ENCODE measurements around the gene GPC3.
A peak's percentile ranks its signal among the peaks of the same experiment; 100 is the strongest.
"Not testable (repeated sequence)": the region's sequence is repeated elsewhere in the genome, so short reads cannot be mapped to it uniquely, and the experiment has no call there.

Gene GPC3

GRCh38 chrX:133542476-133542875 lies 442.9 kb downstream of the GPC3 start:
- no peak for FAIRE-seq

GRCh38 chrX:133541021-133541420 lies 444.4 kb downstream of the GPC3 start:
- no peak for FAIRE-seq

GRCh38 chrX:133538148-133538547 lies 447.2 kb downstream of the GPC3 start:
- no peak for FAIRE-seq

- FAIRE-seq: no peak
Observed at GRCh38 chrX:133537142-133537541, 448.3 kb downstream of the GPC3 start.

GRCh38 chrX:133535066-133535465 lies 450.3 kb downstream of the GPC3 start:
- no peak for FAIRE-seq

GRCh38 chrX:133534172-133534571 lies 451.2 kb downstream of the GPC3 start:
- no peak for FAIRE-seq

GRCh38 chrX:133533249-133533648 lies 452.1 kb downstream of the GPC3 start:
- no peak for FAIRE-seq

- FAIRE-seq: no peak
Observed at GRCh38 chrX:133530960-133531359, 454.4 kb downstream of the GPC3 start.

- no peak for FAIRE-seq
Observed at GRCh38 chrX:133529578-133529977, 455.8 kb downstream of the GPC3 start.

GRCh38 chrX:133527825-133528224 lies 457.6 kb downstream of the GPC3 start:
- no peak for FAIRE-seq

- no peak for FAIRE-seq
Observed at GRCh38 chrX:133527415-133527814, 458.0 kb downstream of the GPC3 start.

- not testable (repeated sequence) for FAIRE-seq
Observed at GRCh38 chrX:133526773-133527172, 458.6 kb downstream of the GPC3 start.

GRCh38 chrX:133523526-133523925 lies 461.9 kb downstream of the GPC3 start:
- FAIRE-seq: no peak

- no peak for FAIRE-seq
Observed at GRCh38 chrX:133523081-133523487, 462.3 kb downstream of the GPC3 start.

- peak; percentile 95 for FAIRE-seq
Observed at GRCh38 chrX:133516686-133517085, 468.7 kb downstream of the GPC3 start.

- FAIRE-seq: no peak
Observed at GRCh38 chrX:133514486-133514885, 470.9 kb downstream of the GPC3 start.

- FAIRE-seq: no peak
Observed at GRCh38 chrX:133513123-133513522, 472.3 kb downstream of the GPC3 start.

- no peak for FAIRE-seq
Observed at GRCh38 chrX:133511041-133511440, 474.4 kb downstream of the GPC3 start.

- FAIRE-seq: no peak
Observed at GRCh38 chrX:133497356-133497755, 488.0 kb downstream of the GPC3 start.

- FAIRE-seq: no peak
Observed at GRCh38 chrX:133495464-133496391, 489.7 kb downstream of the GPC3 start.

- FAIRE-seq: no peak
Observed at GRCh38 chrX:133493366-133493765, 492.0 kb downstream of the GPC3 start.

- FAIRE-seq: no peak
Observed at GRCh38 chrX:133490955-133491354, 494.4 kb downstream of the GPC3 start.

Data from colon (tissue), 2 donors.